SH-SY5Y (cell line): Measurements from ENCODE around the gene CTNS.

ENCODE experiments used
- GATA2 ChIP-seq: IDR thresholded peaks from 2 replicates; pipeline ENCODE4 v1.6.1; 2011; ENCODE audit warnings: mild to moderate bottlenecking, low read depth, low read length
- GATA3 ChIP-seq: IDR thresholded peaks from 2 replicates; pipeline ENCODE4 v1.6.1; 2011; ENCODE audit warnings: low read depth, mild to moderate bottlenecking, low read length, moderate library complexity

Gene CTNS

DNA sequence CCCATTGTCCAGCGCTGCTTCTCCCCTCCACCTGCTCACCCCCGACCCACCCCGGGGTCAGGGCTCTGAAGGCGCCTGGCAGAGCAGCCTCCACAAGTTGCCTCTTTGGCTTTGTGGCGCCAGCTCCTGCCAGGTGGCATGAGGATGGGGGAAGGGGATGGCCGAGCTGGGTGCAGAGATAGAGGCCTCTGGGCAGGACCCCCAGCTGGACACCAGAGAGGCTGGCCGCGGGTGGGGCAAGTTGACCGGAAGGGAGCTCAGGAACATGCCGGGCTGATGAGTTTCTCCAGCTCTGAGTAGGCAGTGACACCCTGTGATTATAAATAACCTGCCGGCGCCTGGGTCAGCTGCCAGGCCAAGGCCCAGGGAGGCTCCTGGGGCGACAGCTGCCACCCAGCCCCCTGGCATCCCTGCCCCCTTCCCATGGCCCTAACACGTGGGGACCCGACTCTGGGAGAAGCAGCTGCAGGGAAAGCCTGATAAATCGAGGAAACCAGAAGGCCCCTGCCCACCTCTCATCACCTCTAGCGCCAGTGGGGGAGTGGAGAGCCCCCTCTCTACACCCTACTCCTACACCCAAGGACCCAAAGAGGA lies 58.7 kb downstream of the CTNS start:
- no peak for TF ChIP-seq GATA2
- no peak for TF ChIP-seq GATA3

DNA sequence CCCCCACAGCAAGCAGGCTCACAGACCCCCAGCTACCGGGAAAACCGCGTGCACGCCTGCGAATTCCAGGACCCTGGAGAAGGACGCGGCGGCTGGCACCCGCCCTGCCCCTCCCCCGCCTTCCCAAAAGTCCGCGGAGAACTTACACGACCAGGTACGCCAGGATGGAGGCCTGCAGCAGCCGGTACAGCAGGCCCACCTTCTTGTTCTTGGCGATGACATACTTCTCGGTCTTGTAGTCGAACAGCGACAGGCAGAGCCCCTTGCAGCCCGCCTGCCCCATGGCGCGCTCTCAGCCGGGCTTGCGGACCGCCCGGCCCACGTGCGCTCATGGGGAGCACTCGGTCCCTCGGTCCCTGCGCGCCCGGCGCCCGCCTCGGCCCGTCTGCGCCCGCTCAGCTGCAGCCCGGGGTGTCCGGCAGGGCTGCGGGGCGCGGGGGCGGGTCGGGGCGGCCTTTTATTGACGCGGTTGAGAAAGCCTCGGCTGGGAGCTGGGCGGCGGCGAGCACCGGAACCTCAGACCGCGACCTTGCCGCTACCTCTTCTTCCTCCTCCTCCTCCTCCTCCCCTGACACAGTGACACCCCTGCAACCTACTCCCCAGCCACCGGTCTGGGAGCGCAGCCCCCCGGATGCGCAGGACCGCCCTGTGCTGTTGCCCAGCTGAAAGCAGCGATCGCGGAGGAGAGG lies 59.3 kb downstream of the CTNS start, which contains the start of gene P2RX5:
Gene P2RX5, minus strand, starts transcription at position 433 of the 689 bp plus-strand sequence. Its CDS starts 150 bp downstream, at position 283.
- TF ChIP-seq GATA2 (no peak), GATA3 (no peak)

DNA sequence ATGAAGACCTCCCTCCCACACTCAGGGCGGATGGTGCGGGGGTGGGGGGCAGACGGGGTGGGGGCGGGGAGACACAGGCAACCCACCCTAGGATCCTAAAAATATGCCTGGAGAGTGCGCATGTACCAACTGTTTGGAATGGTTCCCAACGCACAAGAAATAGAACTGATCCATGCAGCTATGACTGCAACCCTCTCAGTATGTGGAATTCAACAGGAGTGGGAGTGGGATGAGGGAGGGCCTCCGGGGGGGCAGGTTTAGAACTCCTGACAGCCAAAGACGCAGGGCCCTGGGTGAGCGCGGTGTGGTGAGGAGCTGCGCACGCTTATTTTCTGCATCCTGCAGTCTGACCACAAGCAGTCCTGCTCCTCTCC lies 60.5 kb downstream of the CTNS start:
- TF ChIP-seq GATA2: no peak
- TF ChIP-seq GATA3: no peak

DNA sequence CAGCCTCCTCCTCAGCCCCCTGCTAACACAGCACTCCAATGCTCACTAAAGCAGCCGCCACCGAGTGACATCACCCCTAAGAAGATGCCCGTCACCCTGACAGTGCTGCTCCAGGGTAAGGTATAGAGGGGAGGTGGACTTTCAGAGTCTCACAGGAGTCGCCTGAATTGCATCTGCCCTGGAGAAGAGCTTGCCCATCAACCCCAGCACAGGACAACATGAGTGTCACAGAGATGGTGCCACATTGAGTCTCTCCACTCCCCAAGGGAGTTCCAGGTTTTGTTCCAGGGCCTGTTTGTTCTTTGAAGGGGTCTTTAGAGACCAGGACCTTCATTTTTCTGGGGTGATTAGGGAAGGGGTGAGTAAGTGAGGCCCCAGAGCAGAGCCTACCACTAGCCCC lies 61.6 kb downstream of the CTNS start:
- TF ChIP-seq GATA3 (no peak), GATA2 (no peak)

DNA sequence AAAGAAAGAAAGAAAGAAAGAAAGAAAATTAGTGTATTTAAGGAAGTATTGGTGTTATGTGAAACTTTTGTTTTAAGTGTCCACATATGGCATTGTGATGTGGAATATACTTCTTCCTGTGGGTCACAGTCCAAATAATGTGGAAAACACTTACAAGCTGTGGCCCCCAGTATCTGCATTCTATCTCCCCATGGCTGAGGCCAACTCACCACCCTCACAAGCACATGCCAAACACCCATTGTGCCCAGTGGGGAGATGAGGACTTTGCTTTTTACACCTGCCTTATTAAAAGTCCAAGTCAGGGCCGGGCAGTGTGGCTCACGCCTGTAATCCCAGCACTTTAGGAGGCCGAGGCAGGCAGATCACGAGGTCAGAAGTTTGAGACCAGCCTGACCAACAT lies 63.4 kb downstream of the CTNS start:
- TF ChIP-seq GATA3 (no peak), GATA2 (no peak)

DNA sequence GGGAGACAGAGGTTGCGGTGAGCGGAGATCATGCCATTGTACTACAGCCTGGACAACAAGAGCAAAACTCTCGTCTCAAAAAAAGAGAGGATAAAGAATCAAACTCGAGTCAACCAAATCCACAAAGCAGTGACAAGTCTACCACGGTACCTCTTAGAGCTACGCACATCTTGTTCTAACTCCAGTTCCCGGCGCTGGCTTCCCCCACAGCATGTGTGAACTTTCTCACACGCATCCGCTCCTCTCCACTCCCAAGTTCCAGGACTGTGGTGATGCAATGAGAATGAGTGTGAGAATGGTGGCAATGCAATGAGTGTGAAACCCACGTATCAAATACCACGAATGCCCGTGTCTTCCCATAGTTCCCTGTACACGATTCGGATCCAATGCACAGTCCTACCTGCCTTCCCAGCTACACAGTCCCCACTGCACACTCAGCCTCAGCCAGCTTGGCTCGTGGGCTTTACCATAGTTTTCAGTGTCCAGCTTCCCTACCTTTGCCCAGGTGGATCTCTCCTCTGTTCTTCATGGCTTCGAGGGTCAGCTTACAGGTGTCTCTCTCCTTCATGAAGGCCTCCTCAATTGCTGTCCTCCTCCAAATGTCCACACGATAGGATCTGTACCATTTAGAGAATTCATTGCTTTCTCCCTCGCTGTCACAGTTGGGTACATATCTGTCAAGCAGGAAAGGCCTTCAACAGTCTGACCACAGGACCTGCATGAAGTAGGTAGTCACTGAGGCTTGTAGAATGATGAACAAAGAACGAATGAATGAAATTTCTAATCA lies 68.6 kb downstream of the CTNS start:
- TF ChIP-seq GATA3 (no peak), GATA2 (no peak)

DNA sequence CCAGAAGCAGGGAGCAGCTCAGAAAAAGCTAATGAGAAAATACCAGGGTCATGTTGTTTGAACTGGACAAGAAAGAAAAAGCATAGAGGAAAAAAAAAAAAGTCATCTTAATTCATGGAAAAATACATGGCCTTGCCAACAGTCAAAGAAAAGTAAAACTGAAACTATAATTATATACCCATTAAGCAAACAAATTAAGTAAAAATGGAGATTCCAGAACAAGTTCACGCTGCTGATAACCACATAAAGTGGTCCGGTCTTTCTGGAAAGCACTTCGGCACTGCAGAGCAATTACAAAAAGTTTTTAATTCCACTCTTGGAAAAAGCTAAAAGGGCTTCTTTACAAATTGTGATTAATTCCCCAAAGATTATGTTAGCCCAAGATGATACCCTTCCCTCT lies 71.8 kb downstream of the CTNS start:
- TF ChIP-seq GATA2 (no peak), GATA3 (no peak)

DNA sequence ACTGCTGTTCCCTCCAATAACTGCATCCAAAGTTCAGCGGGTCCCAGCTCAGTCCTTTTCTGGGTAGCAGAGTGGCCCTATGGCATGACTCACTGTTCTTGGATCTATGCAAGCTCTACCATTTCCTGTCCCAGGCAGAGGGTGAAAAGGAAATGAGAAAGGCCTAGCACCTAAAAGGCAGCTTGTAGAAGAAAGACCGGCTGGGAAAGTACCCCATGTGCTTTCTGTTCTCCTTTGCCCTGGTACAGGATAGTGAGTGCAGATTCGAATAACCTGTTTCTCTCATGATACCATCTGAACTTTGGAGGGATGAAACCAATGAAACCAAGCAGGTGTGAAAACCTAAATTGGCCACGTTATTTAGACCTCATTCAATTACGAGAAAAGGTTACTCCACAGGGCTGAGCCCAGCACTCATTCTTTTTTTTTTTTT lies 74.4 kb downstream of the CTNS start:
- no peak for TF ChIP-seq GATA3
- TF ChIP-seq GATA2: no peak
